HG03469 (cell line): ENCODE results near the gene SCRT2.
"Not testable (repeated sequence)": the region's sequence is repeated elsewhere in the genome, so short reads cannot be mapped to it uniquely, and the experiment has no call there.

Experiments used
- ATAC-seq: cut with Tn5 transposase; IDR thresholded peaks from one replicate; pipeline ENCODE4 v1.9.1; 2021; ENCODE audit warnings: mild to moderate bottlenecking, moderate library complexity, moderate number of reproducible peaks; ENCODE audit not compliant: unreplicated experiment

SCRT2 gene

GRCh38 chr20:675453-676314, at the start of gene SCRT2:
Gene SCRT2, minus strand, starts transcription at chr20:675802. Its CDS starts 201 bp downstream, at chr20:675601.
- ATAC-seq, result no peak

- ATAC-seq, result not testable (repeated sequence)
These were observed 49.2 kb upstream of the SCRT2 start for GRCh38 chr20:724797-725196.

- no peak for ATAC-seq
These were observed 48.2 kb upstream of the SCRT2 start for GRCh38 chr20:723756-724155.

- ATAC-seq, result no peak
These were observed 47.4 kb upstream of the SCRT2 start for GRCh38 chr20:722822-723644.

- ATAC-seq, result no peak
These were observed 46.3 kb upstream of the SCRT2 start for GRCh38 chr20:721876-722275.

GRCh38 chr20:719816-720215, 44.2 kb upstream of the SCRT2 start:
- no peak for ATAC-seq

GRCh38 chr20:719068-719467, 43.5 kb upstream of the SCRT2 start:
- ATAC-seq, result no peak

- no peak for ATAC-seq
These were observed 42.2 kb upstream of the SCRT2 start for GRCh38 chr20:717832-718231.

GRCh38 chr20:717271-717670, 41.7 kb upstream of the SCRT2 start:
- no peak for ATAC-seq

GRCh38 chr20:714453-714852, 38.9 kb upstream of the SCRT2 start:
- no peak for ATAC-seq

- ATAC-seq, result no peak
These were observed 36.0 kb upstream of the SCRT2 start for GRCh38 chr20:711576-711975.

- no peak for ATAC-seq
These were observed 35.3 kb upstream of the SCRT2 start for GRCh38 chr20:710780-711450.

- ATAC-seq, result no peak
These were observed 34.6 kb upstream of the SCRT2 start for GRCh38 chr20:709991-710779.

- ATAC-seq, result no peak
These were observed 33.8 kb upstream of the SCRT2 start for GRCh38 chr20:709423-709822.

- no peak for ATAC-seq
These were observed 33.4 kb upstream of the SCRT2 start for GRCh38 chr20:708956-709355.

GRCh38 chr20:707451-708110, 32.0 kb upstream of the SCRT2 start:
- ATAC-seq, result no peak

GRCh38 chr20:706366-706885, 30.8 kb upstream of the SCRT2 start:
- no peak for ATAC-seq

- ATAC-seq, result no peak
These were observed 29.1 kb upstream of the SCRT2 start for GRCh38 chr20:704726-705125.

GRCh38 chr20:703426-703825, 27.8 kb upstream of the SCRT2 start:
- no peak for ATAC-seq

GRCh38 chr20:703006-703405, 27.4 kb upstream of the SCRT2 start:
- no peak for ATAC-seq
